Neural progenitor cell (in vitro differentiated cells): ENCODE results near the gene ELMO1.

Source experiments
- EZH2 ChIP-seq: fragments of 200-600 bp; sonication (generic); IDR thresholded peaks from 2 replicates; pipeline ENCODE4 v1.6.1; 2017; ENCODE audit warnings: antibody characterized with exemption, mild to moderate bottlenecking, moderate library complexity
- EZH2phosphoT487 ChIP-seq: fragments of 200-600 bp; sonication (generic); IDR thresholded peaks from 2 replicates; pipeline ENCODE4 v1.6.1; 2017; ENCODE audit warnings: antibody characterized with exemption
- TF ChIP-seq, protein P1 (sequence below): fragments of 200-600 bp; sonication (generic); IDR thresholded peaks from 2 replicates; pipeline ENCODE4 v1.5.1; 2017; ENCODE audit warnings: antibody characterized with exemption, mild to moderate bottlenecking

DNA sequence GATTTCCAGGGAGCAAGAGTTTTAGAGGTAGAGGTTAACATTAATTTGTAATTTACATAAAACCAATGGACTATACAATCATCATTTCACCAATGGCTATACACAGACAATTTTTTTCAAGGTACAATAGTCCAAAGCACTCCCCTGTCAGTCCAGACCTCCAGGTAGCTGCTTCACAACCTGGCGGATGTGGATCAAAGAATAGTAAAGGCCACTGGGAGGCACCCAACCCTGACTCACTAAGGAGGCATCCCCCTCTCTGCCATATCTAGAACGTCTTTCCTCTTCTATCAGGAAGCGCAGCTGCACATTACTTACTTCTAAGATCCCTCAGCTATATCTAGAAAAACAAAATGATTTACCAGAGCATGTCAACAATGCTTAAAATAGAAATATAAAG, 506.6 kb downstream of the ELMO1 start:
- TF ChIP-seq, protein P1, sequence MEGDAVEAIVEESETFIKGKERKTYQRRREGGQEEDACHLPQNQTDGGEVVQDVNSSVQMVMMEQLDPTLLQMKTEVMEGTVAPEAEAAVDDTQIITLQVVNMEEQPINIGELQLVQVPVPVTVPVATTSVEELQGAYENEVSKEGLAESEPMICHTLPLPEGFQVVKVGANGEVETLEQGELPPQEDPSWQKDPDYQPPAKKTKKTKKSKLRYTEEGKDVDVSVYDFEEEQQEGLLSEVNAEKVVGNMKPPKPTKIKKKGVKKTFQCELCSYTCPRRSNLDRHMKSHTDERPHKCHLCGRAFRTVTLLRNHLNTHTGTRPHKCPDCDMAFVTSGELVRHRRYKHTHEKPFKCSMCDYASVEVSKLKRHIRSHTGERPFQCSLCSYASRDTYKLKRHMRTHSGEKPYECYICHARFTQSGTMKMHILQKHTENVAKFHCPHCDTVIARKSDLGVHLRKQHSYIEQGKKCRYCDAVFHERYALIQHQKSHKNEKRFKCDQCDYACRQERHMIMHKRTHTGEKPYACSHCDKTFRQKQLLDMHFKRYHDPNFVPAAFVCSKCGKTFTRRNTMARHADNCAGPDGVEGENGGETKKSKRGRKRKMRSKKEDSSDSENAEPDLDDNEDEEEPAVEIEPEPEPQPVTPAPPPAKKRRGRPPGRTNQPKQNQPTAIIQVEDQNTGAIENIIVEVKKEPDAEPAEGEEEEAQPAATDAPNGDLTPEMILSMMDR, result no peak
- TF ChIP-seq EZH2phosphoT487, result no peak
- TF ChIP-seq EZH2, result no peak
